ENCODE measurements around the gene PREPL.

- TF ChIP-seq TRIM28 (IDR thresholded peaks at IDR 0.05; ENCODE audit: borderline replicate concordance, low read length) (no peak), CTCF (tag by site-specific recombination; IDR thresholded peaks at IDR 0.05) (no peak), ZNF558 (tag by site-specific recombination; IDR thresholded peaks at IDR 0.05) (no peak), YY1 (tag by site-specific recombination; IDR thresholded peaks at IDR 0.05) (no peak), ZNF175 (tag by site-specific recombination; IDR thresholded peaks at IDR 0.05) (no peak), ZNF677 (tag by site-specific recombination; IDR thresholded peaks at IDR 0.05) (no peak), ZNF571 (tag by site-specific recombination; IDR thresholded peaks at IDR 0.05) (no peak), KLF16 (tag by site-specific recombination; IDR thresholded peaks at IDR 0.05) (no peak), PRDM10 (tag by site-specific recombination; IDR thresholded peaks at IDR 0.05) (no peak)
- TF ChIP-seq, protein P1, sequence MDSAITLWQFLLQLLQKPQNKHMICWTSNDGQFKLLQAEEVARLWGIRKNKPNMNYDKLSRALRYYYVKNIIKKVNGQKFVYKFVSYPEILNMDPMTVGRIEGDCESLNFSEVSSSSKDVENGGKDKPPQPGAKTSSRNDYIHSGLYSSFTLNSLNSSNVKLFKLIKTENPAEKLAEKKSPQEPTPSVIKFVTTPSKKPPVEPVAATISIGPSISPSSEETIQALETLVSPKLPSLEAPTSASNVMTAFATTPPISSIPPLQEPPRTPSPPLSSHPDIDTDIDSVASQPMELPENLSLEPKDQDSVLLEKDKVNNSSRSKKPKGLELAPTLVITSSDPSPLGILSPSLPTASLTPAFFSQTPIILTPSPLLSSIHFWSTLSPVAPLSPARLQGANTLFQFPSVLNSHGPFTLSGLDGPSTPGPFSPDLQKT (IDR thresholded peaks at IDR 0.05; ENCODE audit: borderline replicate concordance, low read depth, low read length): no peak
Observed at GRCh38 chr2:44348400-44348799, 12.9 kb downstream of the PREPL start.
